GM18868 (cell line): ENCODE data around the gene MLLT10.

Source experiments
- ATAC-seq: cut with Tn5 transposase; IDR thresholded peaks from one replicate; pipeline ENCODE4 v1.9.1; 2021; ENCODE audit warnings: mild to moderate bottlenecking, moderate library complexity; ENCODE audit not compliant: unreplicated experiment

Gene MLLT10

GRCh38 chr10:21501091-21501490 lies 32.9 kb upstream of the MLLT10 start:
- no peak for ATAC-seq

- no peak for ATAC-seq
These were observed 32.2 kb upstream of the MLLT10 start for GRCh38 chr10:21501731-21502347.

GRCh38 chr10:21502348-21502740 lies 31.7 kb upstream of the MLLT10 start:
- no peak for ATAC-seq

GRCh38 chr10:21503542-21503941 lies 30.5 kb upstream of the MLLT10 start:
- no peak for ATAC-seq

GRCh38 chr10:21505711-21506278 lies 28.2 kb upstream of the MLLT10 start:
- ATAC-seq, result no peak

- no peak for ATAC-seq
These were observed 27.7 kb upstream of the MLLT10 start for GRCh38 chr10:21506351-21506750.

- no peak for ATAC-seq
These were observed 26.9 kb upstream of the MLLT10 start for GRCh38 chr10:21507150-21507549.

GRCh38 chr10:21508706-21509331 lies 25.2 kb upstream of the MLLT10 start:
- no peak for ATAC-seq

- ATAC-seq, result no peak
These were observed 24.4 kb upstream of the MLLT10 start for GRCh38 chr10:21509341-21510240.

GRCh38 chr10:21510241-21511094 lies 23.6 kb upstream of the MLLT10 start:
- no peak for ATAC-seq

- no peak for ATAC-seq
These were observed 22.9 kb upstream of the MLLT10 start for GRCh38 chr10:21511095-21511570.

- no peak for ATAC-seq
These were observed 22.0 kb upstream of the MLLT10 start for GRCh38 chr10:21511946-21512572.

GRCh38 chr10:21512573-21513404 lies 21.2 kb upstream of the MLLT10 start:
- ATAC-seq, result no peak

- ATAC-seq, result no peak
These were observed 20.6 kb upstream of the MLLT10 start for GRCh38 chr10:21513405-21513788.

- no peak for ATAC-seq
These were observed 19.8 kb upstream of the MLLT10 start for GRCh38 chr10:21514129-21514817.

- no peak for ATAC-seq
These were observed 19.1 kb upstream of the MLLT10 start for GRCh38 chr10:21514818-21515351.

- ATAC-seq, result no peak
These were observed 18.4 kb upstream of the MLLT10 start for GRCh38 chr10:21515361-21516241.
